ENCODE data around the gene EPHB4.
A peak's percentile ranks its signal among the peaks of the same experiment; 100 is the strongest.

DNA sequence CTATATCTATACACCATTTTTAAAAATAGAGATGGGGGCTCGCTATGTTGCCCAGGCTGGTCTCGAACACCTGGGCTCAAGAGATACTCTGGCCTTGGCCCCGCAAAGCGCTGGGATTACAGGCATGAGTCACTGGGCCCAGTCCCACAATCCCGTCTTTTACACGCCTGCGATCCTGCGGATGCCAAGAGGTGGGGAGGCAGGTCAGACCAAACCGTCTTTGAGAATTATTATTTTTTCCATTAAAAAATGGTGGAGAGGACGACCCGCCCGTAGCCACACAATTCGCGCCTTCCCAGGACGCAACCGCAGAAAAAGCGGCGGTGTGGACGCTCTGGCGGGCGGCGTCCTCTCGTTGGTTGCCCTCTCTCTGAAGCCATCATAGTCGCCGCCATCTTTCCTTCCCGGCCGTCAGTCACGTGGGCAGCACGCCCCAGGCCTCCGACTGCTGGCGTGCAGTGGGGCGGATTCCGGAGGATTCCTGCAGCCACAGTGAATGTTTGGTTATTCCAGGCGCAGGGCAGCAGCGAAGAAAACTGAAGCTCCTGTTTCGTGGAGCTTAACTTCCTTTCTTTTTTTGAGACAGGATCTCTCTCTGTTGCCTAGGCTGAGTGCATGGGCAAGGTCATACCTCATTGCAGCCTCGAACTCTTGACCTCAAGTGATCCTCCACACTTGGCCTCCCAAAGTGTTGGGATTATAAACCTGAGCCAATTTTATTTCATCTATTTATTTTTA lies 9.9 kb upstream of the EPHB4 start:
- TF ChIP-seq EZH2 (IDR thresholded peaks at IDR 0.05; ENCODE audit: borderline replicate concordance, low read depth, low read length, severe bottlenecking) = no peak
- peak; percentile 83 for TF ChIP-seq POLR2AphosphoS5 (IDR thresholded peaks at IDR 0.05; ENCODE audit: insufficient read depth, low read depth, low read length)
- TF ChIP-seq, protein P1, sequence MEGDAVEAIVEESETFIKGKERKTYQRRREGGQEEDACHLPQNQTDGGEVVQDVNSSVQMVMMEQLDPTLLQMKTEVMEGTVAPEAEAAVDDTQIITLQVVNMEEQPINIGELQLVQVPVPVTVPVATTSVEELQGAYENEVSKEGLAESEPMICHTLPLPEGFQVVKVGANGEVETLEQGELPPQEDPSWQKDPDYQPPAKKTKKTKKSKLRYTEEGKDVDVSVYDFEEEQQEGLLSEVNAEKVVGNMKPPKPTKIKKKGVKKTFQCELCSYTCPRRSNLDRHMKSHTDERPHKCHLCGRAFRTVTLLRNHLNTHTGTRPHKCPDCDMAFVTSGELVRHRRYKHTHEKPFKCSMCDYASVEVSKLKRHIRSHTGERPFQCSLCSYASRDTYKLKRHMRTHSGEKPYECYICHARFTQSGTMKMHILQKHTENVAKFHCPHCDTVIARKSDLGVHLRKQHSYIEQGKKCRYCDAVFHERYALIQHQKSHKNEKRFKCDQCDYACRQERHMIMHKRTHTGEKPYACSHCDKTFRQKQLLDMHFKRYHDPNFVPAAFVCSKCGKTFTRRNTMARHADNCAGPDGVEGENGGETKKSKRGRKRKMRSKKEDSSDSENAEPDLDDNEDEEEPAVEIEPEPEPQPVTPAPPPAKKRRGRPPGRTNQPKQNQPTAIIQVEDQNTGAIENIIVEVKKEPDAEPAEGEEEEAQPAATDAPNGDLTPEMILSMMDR (IDR thresholded peaks at IDR 0.05; ENCODE audit: extremely low read depth in 1 of 2, insufficient read depth in 1 of 2, low read depth in 1 of 2, low read length in 2 of 2) = no peak

Measured in endothelial cell of umbilical vein (primary cell).